Gastrocnemius medialis (tissue), 4 donors: ENCODE measurements around the gene GABBR2. TPM values are rescaled to one million over a fixed set of nuclear protein-coding genes. Genes with fewer than 3 reads are reported as not detected.

ENCODE experiments used
- ATAC-seq, 2 donors: fragments of 150-250 bp; one replicate each; pipeline ENCODE4 v1.9.1; 2016
- DNase-seq, 2 donors: peaks; one replicate each; pipeline ENCODE4 v3.0.0-alpha.2; 2019
- H3K27ac ChIP-seq, 4 donors: fragments of 200-600 bp; sonication (generic); 1 replicate in 1 of 4; 2 replicates in 3 of 4; pipeline ENCODE4 v1.5.1; 2016 to 2018; ENCODE audit warnings: mild to moderate bottlenecking in 2 of 4, moderate library complexity in 1 of 4
- H3K27me3 ChIP-seq, 3 donors: fragments of 200-600 bp; sonication (generic) in 2 of 3; 1 replicate in 1 of 3; 2 replicates in 2 of 3; pipeline versions ENCODE4 v1.5.1 to v1.6.0; 2016 to 2019; ENCODE audit warnings: mild to moderate bottlenecking in 1 of 3, moderate library complexity in 1 of 3
- H3K36me3 ChIP-seq, 2 donors: fragments of 200-600 bp; sonication (generic) in 1 of 2; one replicate each; pipeline ENCODE4 v1.5.1; 2017 to 2018
- H3K4me1 ChIP-seq, 2 donors: fragments of 200-600 bp; sonication (generic) in 1 of 2; one replicate each; pipeline ENCODE4 v1.5.1; 2016 to 2017; ENCODE audit warnings: mild to moderate bottlenecking in 2 of 2
- H3K4me3 ChIP-seq, 4 donors: fragments of 200-600 bp; sonication (generic) in 3 of 4; 1 replicate in 1 of 4; 2 replicates in 3 of 4; pipeline ENCODE4 v1.5.1; 2016 to 2019; ENCODE audit warnings: mild to moderate bottlenecking in 2 of 4
- H3K9me3 ChIP-seq, 3 donors: fragments of 200-600 bp; sonication (generic) in 2 of 3; 1 replicate in 1 of 3; 2 replicates in 2 of 3; pipeline ENCODE4 v1.5.1; 2016 to 2019
- POLR2A ChIP-seq, 2 donors: fragments of 450-650 bp; IDR thresholded peaks; one replicate each; pipeline ENCODE4 v1.6.1; 2017; ENCODE audit warnings: antibody characterized with exemption in 2 of 2, mild to moderate bottlenecking in 2 of 2, moderate library complexity in 2 of 2
- in situ Hi-C, 4 donors: fragments of 200-750 bp; cut with MboI; loops; one replicate each; pipeline versions ENCODE4 v1.15.0 to v1.8.0; 2017; ENCODE audit warnings: low sequenced_read_pairs in 4 of 4
- intact Hi-C: fragments of 100-400 bp; cut with DNase I; formaldehyde crosslinking; loops from one replicate; pipeline ENCODE4 v1.15.1; 2023; ENCODE audit warnings: low total_unique reads
- total RNA-seq, 4 donors: library from RNA; depleted of rRNA; stranded (reverse); fragments of >200 nt; gene quantifications; one replicate each; pipeline versions ENCODE4 v1.1.0 to v1.2.3, GENCODE V29; 2016
- TF ChIP-seq, protein P1 (sequence below), 5 experiments: fragments of 450-650 bp in 3 of 5; fragments of 200-600 bp in 2 of 5; sonication (generic) in 2 of 5; IDR thresholded peaks in 4 of 5; conservative IDR thresholded peaks in 1 of 5; 1 replicate in 4 of 5; 2 replicates in 1 of 5; pipeline ENCODE4 v1.5.1; 2016 to 2019; ENCODE audit warnings: antibody characterized with exemption in 5 of 5, mild to moderate bottlenecking in 3 of 5, moderate library complexity in 3 of 5

GABBR2 gene
- total RNA-seq, 4 donors from 2014 or later: 0.46 to 0.80 TPM; not detected in 2

DNA sequence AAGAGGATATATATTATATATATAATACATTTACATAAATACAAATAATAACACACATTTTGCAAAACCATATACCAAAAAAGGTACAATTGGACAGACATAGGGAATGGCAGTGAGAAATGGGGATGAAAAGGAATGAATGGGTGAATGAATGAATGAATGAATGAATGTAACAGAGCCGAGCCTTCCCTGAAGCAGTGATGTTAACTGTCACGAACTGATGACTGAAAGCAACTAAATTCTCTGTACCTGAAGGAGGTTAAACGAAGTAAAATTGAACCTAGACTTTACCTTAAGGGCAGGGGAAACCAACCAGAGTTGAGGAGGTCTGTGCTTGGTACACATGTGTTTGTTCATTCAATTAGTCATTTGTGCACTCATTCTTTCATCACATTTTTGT is 283.7 kb downstream of the GABBR2 start:
- no peak overlapping the region for H3K27ac ChIP-seq
- no peak for ATAC-seq
- intact Hi-C loops (no loop called here), in situ Hi-C loops (no loop called here)
- TF ChIP-seq, protein P1, sequence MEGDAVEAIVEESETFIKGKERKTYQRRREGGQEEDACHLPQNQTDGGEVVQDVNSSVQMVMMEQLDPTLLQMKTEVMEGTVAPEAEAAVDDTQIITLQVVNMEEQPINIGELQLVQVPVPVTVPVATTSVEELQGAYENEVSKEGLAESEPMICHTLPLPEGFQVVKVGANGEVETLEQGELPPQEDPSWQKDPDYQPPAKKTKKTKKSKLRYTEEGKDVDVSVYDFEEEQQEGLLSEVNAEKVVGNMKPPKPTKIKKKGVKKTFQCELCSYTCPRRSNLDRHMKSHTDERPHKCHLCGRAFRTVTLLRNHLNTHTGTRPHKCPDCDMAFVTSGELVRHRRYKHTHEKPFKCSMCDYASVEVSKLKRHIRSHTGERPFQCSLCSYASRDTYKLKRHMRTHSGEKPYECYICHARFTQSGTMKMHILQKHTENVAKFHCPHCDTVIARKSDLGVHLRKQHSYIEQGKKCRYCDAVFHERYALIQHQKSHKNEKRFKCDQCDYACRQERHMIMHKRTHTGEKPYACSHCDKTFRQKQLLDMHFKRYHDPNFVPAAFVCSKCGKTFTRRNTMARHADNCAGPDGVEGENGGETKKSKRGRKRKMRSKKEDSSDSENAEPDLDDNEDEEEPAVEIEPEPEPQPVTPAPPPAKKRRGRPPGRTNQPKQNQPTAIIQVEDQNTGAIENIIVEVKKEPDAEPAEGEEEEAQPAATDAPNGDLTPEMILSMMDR (IDR thresholded peaks at IDR 0.05 in 4 of 5, conservative IDR thresholded peaks at IDR 0.05 in 1 of 5): no peak
- no peak for TF ChIP-seq POLR2A (IDR thresholded peaks at IDR 0.05)
- H3K27me3 ChIP-seq: no peaks in the 10 kb centered on the region
- no peak overlapping the region for H3K4me3 ChIP-seq
- no peak for DNase-seq
- no peaks in the 10 kb centered on the region for H3K36me3 ChIP-seq
- no peaks in the 10 kb centered on the region for H3K4me1 ChIP-seq
- H3K9me3 ChIP-seq: no peaks in the 10 kb centered on the region

DNA sequence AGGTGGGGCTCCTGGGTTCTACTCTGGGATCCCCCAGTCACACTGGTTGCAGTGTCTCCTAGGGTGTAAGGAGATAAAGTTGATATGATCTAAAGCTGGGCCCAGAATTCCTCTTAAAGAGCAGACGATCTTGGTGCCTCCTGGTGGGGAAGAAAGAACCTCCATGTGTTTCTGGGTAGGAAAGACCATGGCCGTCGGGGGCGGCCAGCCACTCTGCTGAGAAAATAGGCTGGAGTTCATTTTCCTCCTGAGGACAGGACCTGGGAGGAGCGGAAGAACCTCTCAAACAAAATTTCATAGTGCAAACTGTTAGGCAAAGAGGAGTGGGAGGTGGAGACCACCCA is 289.5 kb downstream of the GABBR2 start:
- H3K27me3 ChIP-seq: no peaks in the 10 kb centered on the region
- H3K36me3 ChIP-seq: no peaks in the 10 kb centered on the region
- ATAC-seq: no peak
- H3K4me1 ChIP-seq: no peaks in the 10 kb centered on the region
- no peak overlapping the region for H3K4me3 ChIP-seq
- no peaks in the 10 kb centered on the region for H3K9me3 ChIP-seq
- intact Hi-C loops: no loop called here
- no peak overlapping the region for H3K27ac ChIP-seq
- DNase-seq: no peak
- in situ Hi-C loops: no loop called here
- TF ChIP-seq POLR2A (IDR thresholded peaks at IDR 0.05): no peak

DNA sequence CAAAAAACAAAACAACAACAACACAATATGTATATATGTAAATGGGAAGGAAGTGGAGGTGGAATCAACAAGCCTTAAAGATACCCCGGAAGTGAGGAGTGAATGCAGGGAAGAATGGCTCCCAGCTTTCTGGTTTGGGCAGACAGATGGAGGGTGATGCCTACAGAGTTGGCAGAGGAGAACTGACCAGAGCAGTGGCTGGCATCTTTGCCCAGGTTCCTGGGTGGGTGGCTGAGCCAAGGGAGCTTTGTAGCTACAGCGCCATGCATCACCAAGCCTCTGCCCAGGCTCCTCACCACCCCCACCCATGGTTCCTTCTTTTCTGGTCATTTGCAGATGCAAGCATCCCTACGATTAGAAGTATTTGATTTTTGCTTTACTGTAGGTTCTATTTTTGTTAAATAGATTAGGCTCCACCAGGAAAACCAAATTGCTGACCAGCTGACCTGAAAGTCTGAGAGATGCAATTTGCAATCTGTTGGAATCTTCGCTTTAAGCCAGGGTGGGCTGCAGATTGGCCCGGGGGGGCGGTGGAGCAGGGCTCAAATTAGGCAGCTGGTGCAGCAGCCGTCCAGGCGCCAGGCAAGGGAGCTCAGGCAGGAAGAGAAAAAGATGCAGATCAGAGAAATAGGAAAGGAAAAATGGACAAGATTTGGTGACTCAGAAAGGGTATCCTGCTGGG is 290.0 kb downstream of the GABBR2 start:
- Histone ChIP-seq H3K9me3 (no peaks in the 10 kb centered on the region), H3K4me1 (no peaks in the 10 kb centered on the region), H3K27me3 (no peaks in the 10 kb centered on the region), H3K4me3 (no peak overlapping the region), H3K36me3 (no peaks in the 10 kb centered on the region), H3K27ac (no peak overlapping the region)
- ATAC-seq (no peak), DNase-seq (no peak)
- in situ Hi-C loops: no loop called here
- intact Hi-C loops: no loop called here
- TF ChIP-seq, protein P1 (IDR thresholded peaks at IDR 0.05 in 4 of 5, conservative IDR thresholded peaks at IDR 0.05 in 1 of 5): no peak
- no peak for TF ChIP-seq POLR2A (IDR thresholded peaks at IDR 0.05)

DNA sequence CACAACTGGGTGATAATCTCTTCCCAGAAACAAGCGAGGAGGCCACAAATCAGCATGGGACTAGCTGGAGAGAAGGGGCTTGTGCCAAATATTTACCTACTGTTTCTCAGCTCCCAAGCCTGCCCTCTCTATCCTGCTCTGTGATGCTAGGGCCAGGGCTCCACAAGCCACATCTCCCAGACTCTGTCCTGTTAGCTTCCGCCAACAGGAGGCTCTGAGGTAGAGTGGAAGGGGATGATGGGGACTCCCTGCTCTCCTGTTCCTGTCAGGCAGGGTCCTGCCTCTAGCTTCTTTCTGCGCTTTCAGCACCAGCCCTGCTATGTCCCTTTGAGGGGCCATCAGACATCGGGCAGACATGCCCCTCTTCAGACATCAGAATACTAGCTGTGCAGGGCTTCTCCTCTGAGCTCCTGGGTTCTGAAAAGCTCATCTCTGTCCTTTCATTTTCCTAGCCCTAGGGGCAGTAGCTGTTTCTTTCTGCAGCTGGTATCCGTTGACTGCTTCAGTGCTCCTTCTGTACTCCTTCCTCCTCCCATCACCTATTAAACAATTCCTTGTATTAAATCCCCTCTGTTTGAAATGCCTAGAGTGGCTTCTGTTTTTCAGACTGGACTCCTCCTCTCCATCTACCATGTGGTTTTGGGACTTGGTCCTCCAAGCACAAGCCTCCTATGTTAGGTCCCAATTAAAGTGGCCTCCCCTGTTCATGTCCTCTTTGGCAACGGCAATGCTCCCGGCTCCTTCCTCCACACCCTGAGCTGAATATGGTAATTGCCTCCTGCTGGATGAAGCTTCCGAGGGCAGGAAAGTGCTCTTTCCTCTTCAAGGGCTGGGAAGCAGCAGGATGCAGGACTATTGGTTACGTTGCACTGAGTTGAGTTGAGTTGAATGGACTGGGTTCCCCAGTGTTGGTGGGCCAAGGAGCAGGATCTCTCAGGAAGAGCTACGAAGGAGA is 292.2 kb downstream of the GABBR2 start:
- Histone ChIP-seq H3K4me1 (no peaks in the 10 kb centered on the region), H3K27ac (no peak overlapping the region), H3K27me3 (no peaks in the 10 kb centered on the region), H3K36me3 (no peaks in the 10 kb centered on the region), H3K4me3 (no peak overlapping the region), H3K9me3 (no peaks in the 10 kb centered on the region)
- intact Hi-C loops: no loop called here
- no peak for TF ChIP-seq POLR2A (IDR thresholded peaks at IDR 0.05)
- TF ChIP-seq, protein P1 (IDR thresholded peaks at IDR 0.05 in 4 of 5, conservative IDR thresholded peaks at IDR 0.05 in 1 of 5): no peak
- no peak for DNase-seq
- ATAC-seq: no peak
- in situ Hi-C loops: no loop called here

DNA sequence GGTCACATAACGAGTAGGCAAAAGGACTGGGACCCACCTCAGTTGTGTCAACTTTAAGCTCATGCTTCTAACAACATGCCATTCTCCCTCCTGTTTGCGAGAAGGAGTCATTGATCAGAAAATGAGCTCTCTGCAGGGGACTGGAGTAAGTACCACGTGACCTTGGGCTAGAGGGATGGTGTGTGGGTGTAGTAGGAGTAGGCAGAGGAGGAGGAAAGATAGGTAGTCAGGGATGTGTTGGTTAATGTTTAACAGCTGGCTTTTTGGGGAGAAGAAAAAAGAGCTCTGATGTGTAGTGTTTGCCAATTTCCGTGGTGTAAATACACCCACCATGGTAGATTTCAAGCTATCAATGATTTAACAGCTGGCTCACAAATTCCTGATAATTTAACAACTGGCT is 293.0 kb downstream of the GABBR2 start:
- DNase-seq: no peak
- in situ Hi-C loops (no loop called here), intact Hi-C loops (no loop called here)
- Histone ChIP-seq H3K27ac (no peak overlapping the region), H3K4me1 (no peaks in the 10 kb centered on the region), H3K27me3 (no peaks in the 10 kb centered on the region), H3K36me3 (no peaks in the 10 kb centered on the region), H3K4me3 (no peak overlapping the region), H3K9me3 (no peaks in the 10 kb centered on the region)
- TF ChIP-seq POLR2A (IDR thresholded peaks at IDR 0.05): no peak
- TF ChIP-seq, protein P1 (IDR thresholded peaks at IDR 0.05 in 4 of 5, conservative IDR thresholded peaks at IDR 0.05 in 1 of 5): no peak
- ATAC-seq: no peak
